ENCODE measurements around the gene CREBZF. TPM values are rescaled to one million over a fixed set of nuclear protein-coding genes. Genes with fewer than 3 reads are reported as not detected.

The CREBZF gene
- total RNA-seq, 1 experiment from 2014 or later, result 31.0 TPM

DNA sequence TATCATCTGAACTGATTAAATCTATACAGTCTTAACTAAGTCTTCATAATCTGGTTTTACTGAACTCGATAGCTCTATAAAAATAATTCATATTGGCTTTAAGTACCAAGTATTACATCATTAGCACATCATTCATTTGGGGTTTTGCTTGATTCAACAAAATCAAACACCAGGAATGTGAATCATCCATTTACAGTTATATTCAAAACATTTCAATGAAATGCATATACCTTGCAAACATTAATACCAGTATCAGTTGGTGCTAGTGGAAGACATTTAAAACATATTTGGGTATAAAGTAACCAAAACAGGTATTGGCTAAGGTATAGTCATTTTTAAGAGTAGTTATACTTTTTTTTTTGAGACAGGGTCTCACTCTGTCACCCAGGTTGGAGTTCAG is 33.3 kb upstream of the CREBZF start:
- TF ChIP-seq, protein P1, sequence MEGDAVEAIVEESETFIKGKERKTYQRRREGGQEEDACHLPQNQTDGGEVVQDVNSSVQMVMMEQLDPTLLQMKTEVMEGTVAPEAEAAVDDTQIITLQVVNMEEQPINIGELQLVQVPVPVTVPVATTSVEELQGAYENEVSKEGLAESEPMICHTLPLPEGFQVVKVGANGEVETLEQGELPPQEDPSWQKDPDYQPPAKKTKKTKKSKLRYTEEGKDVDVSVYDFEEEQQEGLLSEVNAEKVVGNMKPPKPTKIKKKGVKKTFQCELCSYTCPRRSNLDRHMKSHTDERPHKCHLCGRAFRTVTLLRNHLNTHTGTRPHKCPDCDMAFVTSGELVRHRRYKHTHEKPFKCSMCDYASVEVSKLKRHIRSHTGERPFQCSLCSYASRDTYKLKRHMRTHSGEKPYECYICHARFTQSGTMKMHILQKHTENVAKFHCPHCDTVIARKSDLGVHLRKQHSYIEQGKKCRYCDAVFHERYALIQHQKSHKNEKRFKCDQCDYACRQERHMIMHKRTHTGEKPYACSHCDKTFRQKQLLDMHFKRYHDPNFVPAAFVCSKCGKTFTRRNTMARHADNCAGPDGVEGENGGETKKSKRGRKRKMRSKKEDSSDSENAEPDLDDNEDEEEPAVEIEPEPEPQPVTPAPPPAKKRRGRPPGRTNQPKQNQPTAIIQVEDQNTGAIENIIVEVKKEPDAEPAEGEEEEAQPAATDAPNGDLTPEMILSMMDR (IDR thresholded peaks at IDR 0.05; ENCODE audit: unreplicated experiment), result no peak
- no TSS peak for BruUV-seq (replicated peaks)
- intact Hi-C loops (cut with micrococcal nuclease; ENCODE audit: unreplicated experiment), result loop anchor here (10.0 kb wide), 1 partner anchor 47 kb away; no protein-coding TSS in a partner anchor

GRCh38 chr11:85697747-85698146 is 32.8 kb upstream of the CREBZF start:
- H3K4me1 Mint-ChIP-seq (ENCODE audit: low read depth, unreplicated experiment), result peaks cover 8% of the 10 kb centered on the region
- no peak overlapping the region for H3K27ac Mint-ChIP-seq (ENCODE audit: unreplicated experiment)
- TF ChIP-seq, protein P1 (IDR thresholded peaks at IDR 0.05; ENCODE audit: unreplicated experiment), result no peak
- CTCF ChIA-PET, result no interaction called here
- no peaks in the 10 kb centered on the region for H3K9me3 Mint-ChIP-seq (ENCODE audit: low read depth, unreplicated experiment)
- no peak overlapping the region for H3K4me3 Mint-ChIP-seq (ENCODE audit: low read depth, unreplicated experiment)
- intact Hi-C loops (cut with micrococcal nuclease; ENCODE audit: unreplicated experiment), result loop anchor here (10.0 kb wide), 1 partner anchor 47 kb away; no protein-coding TSS in a partner anchor
- DNase-seq, result no peak
- BruUV-seq (replicated peaks), result no TSS peak
- no peaks in the 10 kb centered on the region for H3K27me3 Mint-ChIP-seq (ENCODE audit: unreplicated experiment)
- H3K36me3 Mint-ChIP-seq (ENCODE audit: insufficient read depth, unreplicated experiment), result no peaks in the 10 kb centered on the region

More for the DNA sequence above, 33.3 kb upstream of the CREBZF start:
- Mint-ChIP-seq H3K27ac (ENCODE audit: unreplicated experiment) (no peak overlapping the region), H3K4me1 (ENCODE audit: low read depth, unreplicated experiment) (peaks cover 8% of the 10 kb centered on the region), H3K4me3 (ENCODE audit: low read depth, unreplicated experiment) (no peak overlapping the region), H3K27me3 (ENCODE audit: unreplicated experiment) (no peaks in the 10 kb centered on the region), H3K9me3 (ENCODE audit: low read depth, unreplicated experiment) (no peaks in the 10 kb centered on the region), H3K36me3 (ENCODE audit: insufficient read depth, unreplicated experiment) (no peaks in the 10 kb centered on the region)
- CTCF ChIA-PET, result interaction anchor here (0.6 kb wide), 1 partner anchor 233 kb away, joined by 3 read pairs; no protein-coding TSS in a partner anchor
- no peak for DNase-seq

- no peaks in the 10 kb centered on the region for H3K36me3 Mint-ChIP-seq (ENCODE audit: insufficient read depth, unreplicated experiment)
- no peaks in the 10 kb centered on the region for H3K27me3 Mint-ChIP-seq (ENCODE audit: unreplicated experiment)
- DNase-seq, result no peak
- intact Hi-C loops (cut with micrococcal nuclease; ENCODE audit: unreplicated experiment), result loop anchor here (2.0 to 10.0 kb wide), 2 partner anchors 49 to 129 kb away; no protein-coding TSS in a partner anchor
- no peak overlapping the region for H3K4me3 Mint-ChIP-seq (ENCODE audit: low read depth, unreplicated experiment)
- H3K27ac Mint-ChIP-seq (ENCODE audit: unreplicated experiment), result no peak overlapping the region
- TF ChIP-seq, protein P1 (IDR thresholded peaks at IDR 0.05; ENCODE audit: unreplicated experiment), result no peak
- peaks cover 21% of the 10 kb centered on the region for H3K4me1 Mint-ChIP-seq (ENCODE audit: low read depth, unreplicated experiment)
- no TSS peak for BruUV-seq (replicated peaks)
- CTCF ChIA-PET, result no interaction called here
- H3K9me3 Mint-ChIP-seq (ENCODE audit: low read depth, unreplicated experiment), result no peaks in the 10 kb centered on the region
Observed at GRCh38 chr11:85695546-85695945, 30.6 kb upstream of the CREBZF start.

DNA sequence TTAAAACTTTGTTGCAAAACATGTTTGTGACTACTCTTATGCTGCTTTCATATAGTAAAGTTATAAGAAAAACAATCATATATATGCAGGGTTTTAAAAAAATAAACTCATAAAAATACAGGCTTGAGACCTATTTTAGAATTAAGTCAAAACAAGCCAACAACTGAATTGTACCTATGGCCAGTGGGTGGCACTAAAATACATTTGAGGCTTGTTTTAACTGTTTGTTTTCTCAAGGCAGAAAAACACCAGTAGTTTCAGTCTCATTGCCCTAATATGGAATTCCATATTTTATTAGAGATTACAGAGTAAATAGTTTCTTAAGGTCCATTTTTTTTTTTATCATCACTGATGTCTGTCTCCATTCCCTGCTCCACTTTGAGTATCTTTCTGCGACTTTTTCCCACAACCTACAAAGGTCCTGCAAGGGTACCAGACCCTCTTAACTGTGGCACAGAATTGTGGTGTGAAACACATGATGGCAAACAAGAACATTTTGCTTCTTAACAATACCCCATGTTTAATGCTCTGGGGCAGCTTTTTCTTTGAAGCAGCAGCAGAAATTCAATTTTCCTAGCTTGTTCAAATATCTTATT is 29.6 kb upstream of the CREBZF start:
- Mint-ChIP-seq H3K4me1 (ENCODE audit: low read depth, unreplicated experiment) (peaks cover 18% of the 10 kb centered on the region), H3K36me3 (ENCODE audit: insufficient read depth, unreplicated experiment) (no peaks in the 10 kb centered on the region), H3K9me3 (ENCODE audit: low read depth, unreplicated experiment) (no peaks in the 10 kb centered on the region), H3K27me3 (ENCODE audit: unreplicated experiment) (no peaks in the 10 kb centered on the region), H3K27ac (ENCODE audit: unreplicated experiment) (no peak overlapping the region), H3K4me3 (ENCODE audit: low read depth, unreplicated experiment) (no peak overlapping the region)
- CTCF ChIA-PET, result no interaction called here
- DNase-seq, result peak; percentile 6
- intact Hi-C loops (cut with micrococcal nuclease; ENCODE audit: unreplicated experiment), result loop anchor here (2.0 to 10.0 kb wide), 2 partner anchors 50 to 130 kb away; no protein-coding TSS in a partner anchor
- TF ChIP-seq, protein P1 (IDR thresholded peaks at IDR 0.05; ENCODE audit: unreplicated experiment), result no peak
- BruUV-seq (replicated peaks), result no TSS peak
